Liver (tissue), 9 donors: ENCODE measurements around the gene RIMS3. TPM values are rescaled to one million over a fixed set of nuclear protein-coding genes. Genes with fewer than 3 reads are reported as not detected.

Source experiments
- DNase-seq: peaks from one replicate; pipeline ENCODE4 v3.0.0-alpha.2; 2017; ENCODE audit warnings: low spot score
- H3K27ac ChIP-seq, 2 donors: one replicate each; pipeline ENCODE4 v1.7.0; 2013; ENCODE audit warnings: inconsistent platforms in 2 of 2, low read length in 2 of 2, control low read depth in 1 of 2, low read depth in 1 of 2, mild to moderate bottlenecking in 1 of 2
- H3K27me3 ChIP-seq, 4 donors: one replicate each; pipeline versions ENCODE4 v1.6.1 to v1.7.0; 2013; ENCODE audit warnings: low read length in 3 of 4, inconsistent platforms in 1 of 4, mild to moderate bottlenecking in 1 of 4, moderate library complexity in 1 of 4; ENCODE audit not compliant: control insufficient read depth in 4 of 4, insufficient read depth in 4 of 4
- H3K36me3 ChIP-seq, 4 donors: one replicate each; pipeline versions ENCODE4 v1.6.1 to v1.7.0; 2013; ENCODE audit warnings: low read length in 3 of 4, mild to moderate bottlenecking in 3 of 4, low read depth in 1 of 4, moderate library complexity in 1 of 4; ENCODE audit not compliant: control insufficient read depth in 4 of 4, insufficient read depth in 3 of 4
- H3K4me1 ChIP-seq, 4 donors: one replicate each; pipeline versions ENCODE4 v1.6.1 to v1.7.0; 2013; ENCODE audit warnings: low read length in 3 of 4, mild to moderate bottlenecking in 3 of 4, moderate library complexity in 1 of 4; ENCODE audit not compliant: control insufficient read depth in 4 of 4, insufficient read depth in 4 of 4
- H3K4me3 ChIP-seq, 3 donors: one replicate each; pipeline versions ENCODE4 v1.6.1 to v1.7.0; 2013; ENCODE audit warnings: low read length in 3 of 3, control low read depth in 1 of 3, low read depth in 1 of 3, mild to moderate bottlenecking in 1 of 3
- H3K9ac ChIP-seq, 2 donors: one replicate each; pipeline ENCODE4 v1.7.0; 2013; ENCODE audit warnings: low read length in 2 of 2, mild to moderate bottlenecking in 2 of 2, moderate library complexity in 2 of 2, control low read depth in 1 of 2, low read depth in 1 of 2
- H3K9me3 ChIP-seq, 4 donors: one replicate each; pipeline versions ENCODE4 v1.6.1 to v1.7.0; 2013; ENCODE audit warnings: low read length in 3 of 4; ENCODE audit not compliant: control insufficient read depth in 4 of 4
- ATF3 ChIP-seq: IDR thresholded peaks from 2 replicates; pipeline ENCODE4 v1.6.1; 2016; ENCODE audit warnings: antibody characterized with exemption
- CTCF ChIP-seq: fragments of 150-350 bp; IDR thresholded peaks from 2 replicates; pipeline ENCODE4 v1.5.1; 2017; ENCODE audit warnings: improper control_type of control experiment, low read depth, low read length; ENCODE audit not compliant: missing input control
- EGR1 ChIP-seq, 2 donors: IDR thresholded peaks; 2 replicates each; pipeline ENCODE4 v1.6.1; 2016 to 2018; ENCODE audit warnings: antibody characterized with exemption in 2 of 2, low read depth in 2 of 2
- FOXA1 ChIP-seq: IDR thresholded peaks from 2 replicates; pipeline ENCODE4 v1.6.1; 2016; ENCODE audit warnings: antibody characterized with exemption
- FOXA2 ChIP-seq: IDR thresholded peaks from 2 replicates; pipeline ENCODE4 v1.6.1; 2016; ENCODE audit warnings: antibody characterized with exemption
- GABPA ChIP-seq, 2 donors: IDR thresholded peaks in 1 of 2; conservative IDR thresholded peaks in 1 of 2; 2 replicates each; pipeline ENCODE4 v1.6.1; 2016; ENCODE audit warnings: antibody characterized with exemption in 2 of 2, mild to moderate bottlenecking in 1 of 2, moderate library complexity in 1 of 2
- HNF4G ChIP-seq: IDR thresholded peaks from 2 replicates; pipeline ENCODE4 v1.6.1; 2016; ENCODE audit warnings: antibody characterized with exemption
- JUND ChIP-seq, 2 donors: IDR thresholded peaks; 2 replicates each; pipeline ENCODE4 v1.6.1; 2016; ENCODE audit warnings: antibody characterized with exemption in 2 of 2
- MAX ChIP-seq: IDR thresholded peaks from 2 replicates; pipeline ENCODE4 v1.6.1; 2016; ENCODE audit warnings: antibody characterized with exemption
- RAD21 ChIP-seq, 2 donors: IDR thresholded peaks; 2 replicates each; pipeline ENCODE4 v1.6.1; 2016; ENCODE audit warnings: antibody characterized with exemption in 2 of 2, mild to moderate bottlenecking in 2 of 2
- REST ChIP-seq: IDR thresholded peaks from 2 replicates; pipeline ENCODE4 v1.6.1; 2016; ENCODE audit warnings: antibody characterized with exemption, mild to moderate bottlenecking
- RXRA ChIP-seq, 2 donors: IDR thresholded peaks; 2 replicates each; pipeline ENCODE4 v1.6.1; 2017 to 2018; ENCODE audit warnings: antibody characterized with exemption in 2 of 2, mild to moderate bottlenecking in 1 of 2
- SP1 ChIP-seq: IDR thresholded peaks from 2 replicates; pipeline ENCODE4 v1.6.1; 2018; ENCODE audit warnings: antibody characterized with exemption, mild to moderate bottlenecking
- TAF1 ChIP-seq: conservative IDR thresholded peaks from 2 replicates; pipeline ENCODE4 v1.6.1; 2016; ENCODE audit warnings: antibody characterized with exemption, mild to moderate bottlenecking
- YY1 ChIP-seq: IDR thresholded peaks from 2 replicates; pipeline ENCODE4 v1.6.1; 2016; ENCODE audit warnings: antibody characterized with exemption, mild to moderate bottlenecking
- ZBTB33 ChIP-seq: IDR thresholded peaks from 2 replicates; pipeline ENCODE4 v1.6.1; 2016; ENCODE audit warnings: antibody characterized with exemption
- WGBS: extraction: QIAGEN DNeasy Blood & Tissue Kit; methylation state at CpG from one replicate; pipeline ENCODE4 v1.1.7; 2013; 5-methylcytosine and 5-hydroxymethylcytosine counted together
- polyA plus RNA-seq, 2 donors: library from polyadenylated mRNA; stranded (reverse) in 1 of 2; unstranded in 1 of 2; fragments of 200-250 nt in 1 of 2; fragments of >200 nt in 1 of 2; fragmentation: Nextera tagmentation in 1 of 2; extraction: Ambion mirVana in 1 of 2; gene quantifications; one replicate each; pipeline versions ENCODE4 v1.2.1 to v1.2.3, GENCODE V29; 2013 to 2015
- total RNA-seq, 2 donors: library from RNA; depleted of rRNA; stranded (reverse); fragments of >200 nt; gene quantifications; one replicate each; pipeline ENCODE4 v1.2.3, GENCODE V29; 2014
- donor health status: healthy.
- donor health status: healthy.
- donor health status: healthy.
- donor health status: healthy.
- donor health status: healthy.

RIMS3 gene
- total and polyA plus RNA-seq, 4 donors: 0.22 to 2.2 (median 0.77) TPM

GRCh38 chr1:40634901-40635655 lies 30.4 kb downstream of the RIMS3 start:
- 92% methylated on average over 6 of the region's 6 CpGs for WGBS

More at GRCh38 chr1:40634901-40635655, 30.4 kb downstream of the RIMS3 start:
- TF ChIP-seq MAX: no peak
- TF ChIP-seq JUND (IDR thresholded peaks at IDR 0.05): no peak
- no peak for TF ChIP-seq ATF3
- TF ChIP-seq RXRA (IDR thresholded peaks at IDR 0.05): no peak
- TF ChIP-seq CTCF: no peak
- no peak for TF ChIP-seq HNF4G
- TF ChIP-seq GABPA (IDR thresholded peaks at IDR 0.05 in 1 of 2, conservative IDR thresholded peaks at IDR 0.05 in 1 of 2): no peak
- no peak for TF ChIP-seq YY1
- no peak for TF ChIP-seq EGR1 (IDR thresholded peaks at IDR 0.05; ENCODE audit: low read depth in 2 of 2)
- no peak for TF ChIP-seq SP1
- TF ChIP-seq REST: no peak
- no peak for TF ChIP-seq FOXA1
- TF ChIP-seq TAF1: no peak
- TF ChIP-seq ZBTB33: no peak
- TF ChIP-seq FOXA2: no peak
- no peak for TF ChIP-seq RAD21 (IDR thresholded peaks at IDR 0.05)
- H3K9me3 ChIP-seq: no peaks in the 10 kb centered on the region
- no peaks in the 10 kb centered on the region for H3K4me1 ChIP-seq
- no peak overlapping the region for H3K27ac ChIP-seq
- H3K36me3 ChIP-seq: no peaks in the 10 kb centered on the region
- H3K4me3 ChIP-seq: no peak overlapping the region
- DNase-seq: no peak
- H3K27me3 ChIP-seq: no peaks in the 10 kb centered on the region
- no peak overlapping the region for H3K9ac ChIP-seq
